ENCODE data around the gene ROR2.

Gene ROR2

DNA sequence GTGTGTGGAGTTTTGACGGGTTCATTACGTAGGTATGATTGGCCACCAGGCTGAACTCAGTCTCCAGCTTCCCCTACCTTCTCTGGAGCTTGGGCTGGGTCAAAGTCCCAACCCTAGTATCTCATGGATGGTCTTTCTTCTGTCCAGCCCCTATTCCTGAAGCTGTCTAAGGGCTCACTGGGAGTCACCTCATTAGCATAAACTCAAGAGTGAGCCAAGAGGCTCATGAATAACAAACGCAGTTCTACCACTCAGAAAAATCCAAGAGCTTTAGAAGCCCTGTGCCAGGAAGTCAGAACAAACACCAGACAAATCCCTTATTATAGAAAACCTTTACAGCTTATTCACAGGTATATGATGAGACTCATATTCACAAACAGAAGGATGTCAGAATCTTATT is 346.1 kb downstream of the ROR2 start:
- no peak for DNase-seq

DNA sequence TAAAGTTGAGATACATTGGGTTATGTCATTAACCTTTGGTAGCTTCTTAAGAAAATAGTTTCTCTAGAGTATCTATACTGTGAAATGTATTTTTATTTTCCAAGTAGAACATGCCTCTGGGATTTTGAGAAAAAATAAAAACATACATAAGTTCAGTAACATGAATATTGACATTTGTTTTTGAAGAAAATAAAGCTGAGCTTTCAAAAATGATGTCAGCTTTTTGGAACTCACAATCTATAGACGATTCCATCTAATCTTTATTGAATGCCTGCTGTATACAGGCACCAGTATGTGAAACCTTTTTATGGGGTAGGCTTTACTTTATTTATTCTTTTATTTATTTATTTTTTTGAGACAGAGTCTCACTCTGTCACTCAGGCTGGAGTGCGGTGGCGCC is 350.5 kb downstream of the ROR2 start:
- DNase-seq, result no peak

DNA sequence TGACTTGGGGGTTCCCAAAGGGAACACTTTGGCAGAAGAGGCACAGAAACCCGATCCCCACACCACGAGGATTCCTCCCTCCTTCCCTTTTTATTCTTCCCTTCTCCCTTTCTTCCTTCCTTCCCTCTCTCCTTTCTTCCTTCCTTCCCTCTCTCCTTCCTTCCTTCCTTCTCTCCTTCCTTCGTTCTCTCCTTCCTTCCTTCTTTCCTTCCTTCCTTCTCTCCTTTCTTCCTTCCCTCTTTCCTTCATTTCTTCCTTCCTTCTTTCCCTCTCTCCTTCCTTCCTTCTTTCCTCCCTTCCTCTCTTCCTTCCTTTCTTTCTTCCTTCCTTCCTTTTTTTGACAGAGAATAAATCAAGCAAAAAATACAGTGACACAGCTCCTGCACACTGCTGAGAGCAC is 358.4 kb downstream of the ROR2 start:
- DNase-seq, result no peak

DNA sequence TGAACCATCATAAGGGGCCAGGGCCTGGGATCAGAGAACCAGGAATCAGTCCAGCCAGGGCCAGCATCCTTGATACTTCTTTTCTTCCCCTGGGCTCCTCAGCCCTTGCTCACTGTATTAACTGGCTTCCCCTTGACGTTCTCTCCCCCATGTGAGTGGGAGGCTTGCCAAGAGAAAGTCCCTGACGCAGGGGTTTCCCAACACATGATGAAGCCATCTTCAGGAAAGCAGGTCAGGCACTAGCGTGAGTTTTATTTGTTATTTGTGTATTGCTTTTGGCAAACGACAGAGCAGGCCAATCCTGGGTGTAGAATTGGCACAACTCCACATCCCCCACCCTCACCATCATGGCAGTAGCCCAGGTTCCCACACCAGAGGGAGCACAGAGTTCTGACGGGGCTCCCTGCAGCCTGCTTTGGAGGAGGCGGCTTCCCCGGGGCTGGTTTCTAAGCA is 360.9 kb downstream of the ROR2 start:
- DNase-seq, result no peak

DNA sequence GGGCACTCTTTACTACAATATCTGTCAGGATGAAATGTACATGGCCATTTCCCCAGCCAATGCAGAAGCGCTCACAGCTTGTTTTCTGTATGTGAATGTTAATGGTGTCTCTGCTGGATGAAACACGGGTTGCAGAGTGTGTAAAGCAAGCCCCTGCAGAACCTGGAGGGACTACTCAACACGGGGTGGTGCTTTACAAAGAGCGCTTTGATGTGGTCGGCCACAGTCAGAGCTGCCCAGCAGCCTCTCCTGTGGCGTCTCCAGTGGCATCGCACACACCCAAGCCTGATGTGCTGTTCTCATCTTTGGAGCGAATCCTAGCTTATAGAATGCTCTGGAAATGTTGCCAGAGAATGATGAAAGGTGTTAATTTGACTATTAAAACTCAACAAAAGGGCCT is 363.7 kb downstream of the ROR2 start:
- DNase-seq, result no peak

DNA sequence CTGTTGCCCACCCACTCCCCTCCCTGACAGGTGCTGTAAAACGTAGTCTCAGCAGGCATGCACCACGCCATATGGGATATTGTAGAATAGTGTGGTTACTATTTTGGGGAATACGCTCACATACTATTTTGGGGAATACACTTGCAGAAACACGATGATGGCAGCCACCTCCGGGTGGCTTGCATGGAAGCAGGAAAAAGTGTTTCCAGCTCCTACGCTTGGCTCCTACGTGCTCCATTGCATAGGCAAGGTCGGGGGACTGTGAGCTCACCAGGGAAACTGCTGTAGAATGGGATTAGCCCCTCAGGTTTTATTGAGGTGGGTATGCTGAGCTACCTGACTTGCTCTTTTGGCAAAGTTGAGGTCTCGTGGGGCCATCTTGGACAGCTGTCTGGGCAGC is 366.1 kb downstream of the ROR2 start:
- DNase-seq, result no peak

DNA sequence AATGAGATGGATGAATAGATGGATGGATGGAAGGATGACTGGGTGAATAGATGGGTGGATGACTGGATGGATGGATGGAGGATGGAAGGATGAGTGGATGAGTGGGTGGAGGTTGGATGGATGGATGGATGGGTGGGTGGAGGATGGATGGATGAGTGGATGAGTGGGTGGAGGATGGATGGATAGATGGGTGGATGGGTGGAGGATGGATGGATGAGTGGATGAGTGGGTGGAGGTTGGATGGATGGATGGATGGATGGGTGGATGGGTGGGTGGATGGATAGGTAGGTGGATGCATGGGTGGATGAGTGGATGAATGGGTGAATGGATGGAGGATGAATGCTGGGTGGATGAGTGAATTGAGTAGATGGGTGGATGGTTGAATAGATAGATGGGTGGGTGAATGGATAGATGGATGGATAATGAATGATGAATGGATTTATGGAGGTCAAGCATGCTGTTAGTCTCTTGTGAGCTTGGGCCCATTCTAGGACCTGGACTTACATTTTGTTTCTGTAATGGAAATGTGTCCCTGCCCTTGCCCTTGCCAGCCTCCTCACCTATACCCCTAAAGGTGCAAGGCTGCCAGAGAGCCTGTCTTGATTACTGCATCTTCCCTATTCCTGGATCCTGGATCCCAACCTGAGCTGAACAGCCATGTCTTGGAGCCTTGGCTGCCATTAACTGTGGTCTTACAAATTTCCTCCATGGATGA is 366.7 kb downstream of the ROR2 start:
- no peak for DNase-seq

DNA sequence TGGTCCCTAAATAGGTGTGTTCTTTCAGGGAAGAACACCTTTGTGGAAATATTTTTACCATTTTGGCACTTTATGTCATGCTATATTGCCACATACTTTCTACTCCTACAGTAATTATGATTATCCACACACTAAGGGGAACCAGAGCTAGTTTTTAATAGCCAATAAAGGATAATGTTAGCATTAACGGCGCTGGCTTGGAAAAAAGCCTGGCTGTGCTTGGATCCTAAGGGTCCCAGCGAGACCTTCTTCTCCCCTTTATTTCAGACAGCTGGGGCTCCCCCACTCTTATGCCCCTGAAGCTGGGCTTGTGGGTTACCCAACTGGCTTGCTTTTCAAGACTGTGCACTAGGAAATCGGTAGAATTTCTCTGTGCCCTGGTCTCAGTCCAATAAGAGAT is 367.8 kb downstream of the ROR2 start:
- no peak for DNase-seq

DNA sequence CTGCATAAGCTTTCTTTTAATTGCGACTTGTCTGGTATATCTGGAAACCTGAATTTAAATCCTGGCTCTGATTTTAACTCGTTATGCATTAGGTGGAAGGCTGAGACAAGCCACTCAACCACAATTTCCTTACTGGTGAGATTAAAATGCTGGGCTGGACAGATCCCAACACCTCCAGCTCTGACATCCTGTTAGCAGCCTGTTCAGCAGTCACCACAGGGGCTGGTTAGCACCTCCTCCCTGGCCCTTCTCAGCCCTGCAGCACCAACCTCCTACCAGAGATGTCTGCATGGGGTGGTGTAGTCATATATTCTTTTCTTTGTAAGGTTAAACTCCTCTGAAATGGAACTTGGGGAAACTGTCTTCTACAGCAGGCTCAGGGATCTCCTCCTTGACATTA is 369.9 kb downstream of the ROR2 start:
- DNase-seq, result no peak

DNA sequence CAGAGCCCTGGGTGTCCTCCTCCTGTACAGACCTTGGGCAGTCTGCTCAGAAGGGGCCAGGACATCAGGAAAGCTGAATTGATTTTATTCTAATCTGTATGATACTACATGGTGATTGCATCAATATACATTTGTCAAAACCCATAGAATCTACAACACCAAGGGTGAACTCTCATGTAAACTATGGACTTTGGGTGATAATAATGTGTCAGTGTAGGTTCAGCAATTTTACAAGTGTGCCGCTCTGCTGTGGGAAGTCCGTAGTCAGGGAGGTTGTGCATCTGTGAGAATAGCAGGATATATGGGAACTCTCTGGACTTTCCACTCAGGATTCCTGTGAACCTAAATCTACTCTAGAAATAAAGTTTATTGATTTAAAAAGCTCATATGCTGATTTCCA is 371.1 kb downstream of the ROR2 start:
- no peak for DNase-seq

DNA sequence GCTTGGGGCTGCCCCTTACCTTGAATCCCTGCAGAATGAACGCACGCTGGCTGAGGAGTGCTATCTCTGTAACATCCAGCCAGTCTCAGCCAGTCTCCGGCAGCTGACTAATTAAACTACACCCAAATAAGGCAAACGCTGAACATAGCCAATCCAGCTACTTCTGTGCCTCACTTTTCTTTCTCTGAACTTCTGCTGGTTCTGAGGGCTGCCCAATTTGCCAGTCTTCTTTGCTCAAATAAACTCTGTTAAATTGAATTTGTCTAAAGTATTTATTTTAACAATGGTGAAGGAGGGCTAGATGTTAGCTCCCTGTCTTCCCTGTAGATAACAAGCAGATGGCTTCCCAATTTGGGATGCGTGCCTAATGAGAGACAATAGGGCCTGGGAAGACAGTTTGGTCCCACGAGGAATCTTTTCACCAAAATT is 372.4 kb downstream of the ROR2 start:
- DNase-seq, result no peak

DNA sequence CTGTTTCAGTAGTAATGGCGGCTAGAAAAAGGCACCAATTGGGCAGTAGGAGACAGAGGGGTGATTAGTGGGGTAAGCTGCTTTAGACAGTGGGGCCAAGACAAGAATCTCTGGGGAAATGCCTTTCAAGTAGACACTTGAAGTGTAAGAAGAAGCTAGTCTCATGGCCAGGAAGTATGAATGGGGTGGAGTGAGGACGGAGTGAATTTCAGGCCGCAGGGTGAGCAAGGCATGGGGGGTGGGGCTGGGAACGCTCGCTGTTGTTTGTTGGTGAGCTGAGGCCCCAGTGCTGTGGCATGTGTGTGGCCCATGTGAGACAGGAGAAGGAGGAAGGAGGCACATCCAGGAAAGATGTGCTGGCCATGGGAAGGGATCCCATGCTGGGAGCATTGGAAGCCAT is 377.2 kb downstream of the ROR2 start:
- DNase-seq, result no peak

DNA sequence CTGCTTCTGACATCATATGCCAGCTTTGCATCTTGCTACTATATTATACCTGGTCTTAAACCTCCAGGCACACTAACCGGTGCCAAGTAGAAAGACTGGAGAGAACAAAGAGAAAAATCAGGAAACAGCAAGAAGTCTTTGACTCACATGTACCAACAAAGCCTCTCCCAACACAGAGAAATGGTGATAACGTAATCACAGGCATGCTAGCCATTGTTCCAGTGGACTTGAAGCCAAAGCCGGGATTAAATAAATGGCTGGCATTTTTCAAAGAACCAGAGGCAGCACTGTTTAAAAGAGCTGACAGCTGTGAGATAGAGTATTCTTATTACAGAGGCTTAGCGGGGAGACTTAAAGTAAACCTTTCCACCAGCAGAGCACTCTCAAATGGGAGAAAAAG is 378.0 kb downstream of the ROR2 start:
- no peak for DNase-seq

DNA sequence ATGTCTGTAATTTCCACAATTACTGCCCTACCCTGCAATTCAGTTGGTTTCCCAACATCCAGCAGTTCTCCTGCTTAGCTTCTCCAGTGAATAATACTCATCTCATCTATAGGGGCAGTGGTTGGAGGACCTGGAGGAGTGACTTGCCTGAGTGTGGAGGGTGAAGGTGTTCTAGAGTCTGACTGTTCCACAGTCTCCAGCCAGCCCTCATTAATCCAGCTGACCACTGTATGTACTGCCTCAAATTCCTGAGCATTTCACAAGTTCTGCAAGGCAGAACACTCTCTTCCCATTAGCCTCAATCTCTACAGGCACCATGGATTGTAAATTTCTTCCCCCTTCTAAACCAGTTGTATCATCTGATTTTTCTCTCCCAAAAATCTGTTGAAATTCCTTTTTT is 379.0 kb downstream of the ROR2 start:
- no peak for DNase-seq

DNA sequence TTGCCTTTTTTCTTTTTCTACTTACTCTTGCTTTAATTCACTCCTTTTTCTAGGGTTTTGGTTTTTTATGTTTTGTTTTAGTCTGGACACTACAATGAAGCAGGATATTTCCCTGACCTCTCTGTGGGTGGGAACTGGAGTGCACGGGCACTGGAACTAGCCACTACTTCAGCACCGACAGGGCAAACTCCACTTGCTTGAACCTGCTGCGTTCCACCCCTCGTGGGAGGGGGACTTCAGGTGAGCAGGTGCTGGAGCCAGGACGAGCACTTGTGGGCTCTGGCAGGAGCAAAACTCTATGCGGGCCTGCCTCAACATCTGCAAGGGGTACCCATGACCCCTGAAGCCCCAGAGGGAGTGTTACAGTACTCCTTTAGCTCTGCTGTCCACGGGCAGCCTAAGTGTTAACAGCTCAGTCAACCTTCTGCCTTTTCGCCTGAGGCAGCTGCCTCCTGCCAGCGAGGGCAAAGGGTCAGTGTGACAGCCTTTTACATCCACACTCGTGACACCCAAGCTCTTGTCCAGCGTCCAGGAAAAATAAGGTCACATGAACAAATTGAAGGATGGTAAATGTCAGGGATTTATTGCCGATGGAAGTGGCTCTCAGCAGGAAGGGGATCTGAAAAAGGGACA is 382.3 kb downstream of the ROR2 start:
- no peak for DNase-seq

DNA sequence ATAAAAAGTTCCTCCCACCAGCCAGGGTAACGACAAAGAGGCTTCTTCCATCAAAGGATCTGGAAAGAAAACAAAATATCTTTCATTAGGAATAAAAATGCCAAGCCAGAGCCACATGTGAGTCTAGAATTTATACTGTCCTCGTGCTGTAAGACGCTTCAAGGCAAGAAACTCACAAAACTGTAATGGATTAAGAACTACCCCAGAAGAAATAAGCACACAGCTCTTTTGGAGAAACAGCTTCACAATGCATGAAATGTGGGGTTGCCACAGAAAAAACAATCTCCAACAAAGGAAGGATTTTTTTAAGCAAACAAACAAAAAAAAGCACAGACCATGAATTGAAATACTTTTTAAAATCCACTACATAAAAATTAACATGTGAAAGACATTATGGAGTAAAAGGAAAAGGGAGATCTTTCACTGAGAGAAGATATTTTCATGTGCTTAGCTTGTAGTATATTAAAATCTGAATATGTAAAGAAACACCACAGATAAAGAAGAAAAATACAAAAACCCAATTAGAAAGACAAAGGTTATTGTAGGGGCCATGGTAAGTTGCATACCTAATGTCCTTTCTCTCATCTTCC is 385.9 kb downstream of the ROR2 start:
- no peak for DNase-seq

DNA sequence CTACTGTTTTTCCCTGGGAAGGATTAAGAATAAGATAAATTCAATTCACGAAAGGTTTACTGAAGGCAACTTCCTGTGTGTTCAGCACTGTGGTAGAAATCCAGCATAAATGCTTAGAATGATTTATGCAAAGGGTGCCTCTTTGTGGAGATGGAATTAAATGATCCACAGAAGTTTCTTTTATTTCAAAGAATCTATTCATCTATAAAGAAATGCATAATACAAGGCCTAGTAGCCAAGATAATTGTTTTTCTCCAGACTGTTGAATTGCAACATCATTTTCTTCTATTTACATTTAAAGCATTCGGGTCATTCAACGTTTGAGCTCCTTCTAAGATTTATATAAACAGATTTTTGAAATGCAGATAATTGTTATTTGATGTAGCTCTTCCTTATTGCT is 387.6 kb downstream of the ROR2 start:
- DNase-seq, result no peak

DNA sequence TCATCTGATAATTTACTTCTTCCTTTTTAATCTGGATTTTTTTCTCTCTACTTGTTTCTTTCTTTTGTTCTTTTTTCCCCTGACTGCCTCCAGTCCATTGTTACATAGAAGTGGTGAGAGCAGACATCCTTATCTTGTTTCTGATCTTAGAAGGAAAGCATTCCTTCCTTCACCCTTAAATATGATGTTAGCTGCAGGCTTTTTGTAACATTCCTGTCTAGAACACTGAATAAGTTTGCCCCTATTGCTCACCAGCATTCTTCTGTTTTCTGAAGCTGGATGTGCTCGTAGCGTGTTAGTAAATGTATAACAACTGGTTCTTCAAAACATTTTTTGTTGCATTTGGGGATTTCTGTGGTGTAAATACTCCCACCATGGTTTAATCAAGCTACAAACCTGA is 389.7 kb downstream of the ROR2 start:
- DNase-seq, result no peak

DNA sequence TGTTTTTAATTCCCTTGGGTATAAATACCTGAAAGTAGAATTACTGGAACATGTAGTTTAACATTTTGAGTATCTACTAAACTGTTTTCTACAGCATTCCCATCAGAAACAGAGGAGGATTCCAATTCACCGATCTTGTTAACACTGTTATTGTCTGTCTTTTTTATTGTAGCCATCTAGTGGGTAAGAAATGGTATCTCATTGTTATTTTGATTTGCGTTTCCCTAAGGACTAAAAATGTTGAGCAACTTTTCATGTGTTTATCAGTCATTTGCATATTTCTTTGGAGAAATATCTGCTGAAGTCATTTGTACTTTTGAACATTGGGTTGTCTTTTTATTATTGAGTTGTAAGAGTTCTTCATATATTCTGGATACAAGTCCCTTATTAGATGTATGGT is 391.1 kb downstream of the ROR2 start:
- DNase-seq, result no peak

DNA sequence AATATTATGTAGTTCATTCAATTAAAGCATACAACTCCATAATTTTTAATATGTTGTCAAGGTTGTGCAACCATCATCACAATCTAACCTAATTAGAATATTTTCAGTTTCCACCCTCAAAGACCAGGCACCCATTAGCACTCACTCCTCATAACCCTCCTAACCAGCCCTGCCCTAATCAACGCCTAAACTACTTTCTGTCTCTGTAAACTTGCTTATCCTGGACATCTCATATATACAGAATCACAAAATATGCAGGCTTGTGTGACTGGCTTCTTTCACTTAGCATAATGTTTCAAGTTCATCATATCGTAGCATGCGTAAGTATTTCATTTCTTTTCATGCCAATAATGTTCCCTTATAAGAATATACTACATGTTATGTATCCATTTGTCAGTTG is 391.6 kb downstream of the ROR2 start:
- DNase-seq, result no peak

DNA sequence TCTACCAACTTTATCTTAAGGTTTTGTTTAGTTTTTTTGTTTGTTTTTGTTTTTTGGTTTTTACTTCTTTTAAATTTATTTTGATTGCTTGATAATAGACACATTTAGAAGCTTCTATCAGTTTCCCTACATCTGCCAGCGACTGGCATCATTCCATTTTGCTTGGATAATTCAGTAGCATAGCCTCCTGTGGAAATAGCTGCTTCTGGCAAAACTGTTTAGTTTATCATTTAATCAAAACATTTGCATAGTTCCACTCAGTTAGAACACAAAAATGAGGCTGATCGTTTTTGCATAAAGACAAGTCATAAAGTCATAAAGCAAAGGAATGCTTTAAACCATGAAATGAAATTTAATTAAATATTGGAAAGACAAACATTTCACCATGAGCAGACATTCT is 392.7 kb downstream of the ROR2 start:
- DNase-seq, result no peak

DNA sequence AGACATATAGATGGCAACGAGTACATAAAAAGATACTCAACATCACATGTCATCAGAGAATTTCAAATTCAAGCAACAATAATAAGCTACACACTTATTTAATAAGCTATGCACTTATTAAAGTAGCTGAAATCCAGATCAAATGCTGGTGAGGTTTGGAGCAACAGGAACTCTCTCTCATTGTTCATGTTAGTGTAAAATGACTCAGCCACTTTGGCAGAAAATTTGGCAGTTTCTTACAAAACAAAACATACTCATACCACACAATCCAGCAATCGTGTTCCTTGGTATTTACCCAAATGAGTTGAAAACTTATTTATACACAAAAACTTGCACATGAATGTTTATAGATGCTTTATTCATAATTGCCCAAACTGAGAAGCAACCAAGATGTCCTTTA is 394.9 kb downstream of the ROR2 start:
- DNase-seq, result no peak

DNA sequence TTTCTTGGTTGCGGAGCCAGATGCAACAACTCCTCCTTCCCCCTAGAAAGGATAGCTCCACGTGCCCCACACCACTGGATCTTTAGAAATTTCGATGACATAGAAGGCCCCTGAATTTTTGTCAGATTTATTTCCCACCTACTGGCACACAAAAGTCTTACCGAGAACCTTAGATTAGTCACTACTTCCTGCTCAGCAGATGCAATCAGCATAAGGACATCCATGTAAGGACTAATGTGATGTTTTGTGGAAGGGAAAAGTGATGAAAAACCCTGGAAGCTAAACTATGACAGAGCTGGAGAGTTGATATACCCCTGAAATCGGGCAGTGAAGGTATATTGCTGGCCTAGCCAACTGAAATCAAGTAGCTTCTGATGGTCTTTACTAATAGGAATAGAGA is 400.9 kb downstream of the ROR2 start:
- no peak for DNase-seq

DNA sequence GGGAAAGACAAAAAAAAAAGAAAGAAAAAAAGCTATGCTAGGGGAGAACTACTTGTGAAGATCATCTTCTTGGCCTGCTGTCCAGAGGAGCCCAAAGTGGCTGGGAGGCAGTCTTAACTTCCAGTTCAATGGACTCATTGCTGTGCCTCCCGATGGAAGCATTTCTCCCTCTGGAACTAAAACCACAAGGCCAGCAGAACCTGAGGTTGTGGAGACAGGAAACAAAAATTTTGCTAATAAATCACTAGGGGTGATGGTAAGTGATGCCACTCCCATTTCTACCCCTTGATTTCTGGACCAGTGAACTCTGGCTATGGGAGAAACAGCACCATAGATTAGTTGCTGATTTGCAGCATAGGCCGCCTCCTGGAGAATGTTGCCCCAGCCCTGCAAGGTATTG is 402.9 kb downstream of the ROR2 start:
- DNase-seq, result no peak

DNA sequence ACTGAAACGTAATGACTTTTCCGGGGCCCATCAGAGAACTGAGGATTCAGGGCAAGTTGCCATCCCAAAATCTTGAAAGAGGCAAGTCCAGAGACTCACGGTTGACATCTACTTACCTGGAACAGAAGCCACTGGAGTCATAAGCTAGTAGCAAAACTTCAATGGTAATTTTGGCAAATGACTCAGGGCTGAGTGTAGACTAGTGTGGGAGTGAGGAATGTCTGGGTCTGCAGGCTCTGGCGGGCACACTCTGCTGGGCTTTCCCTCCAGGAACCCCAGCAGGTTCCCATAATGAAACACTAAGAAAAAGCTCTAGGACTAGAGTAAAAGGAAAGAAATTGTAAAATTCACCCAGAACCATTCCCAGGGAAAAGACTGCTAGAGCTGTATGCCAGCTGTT is 403.5 kb downstream of the ROR2 start:
- no peak for DNase-seq
